HG02798 (cell line): ENCODE results near the gene C1GALT1C1.

Experiments used
- ATAC-seq: cut with Tn5 transposase; IDR thresholded peaks from one replicate; pipeline ENCODE4 v1.9.1; 2021; ENCODE audit warnings: mild to moderate bottlenecking; ENCODE audit not compliant: unreplicated experiment, poor library complexity

Gene C1GALT1C1

GRCh38 chrX:120603707-120604360, 26.0 kb downstream of the C1GALT1C1 start, which contains the start of gene MCTS1:
Gene MCTS1 (plus strand): TSS chrX:120604101. CDS start chrX:120604237, 136 bp downstream.
- ATAC-seq, result peak; percentile 96

DNA sequence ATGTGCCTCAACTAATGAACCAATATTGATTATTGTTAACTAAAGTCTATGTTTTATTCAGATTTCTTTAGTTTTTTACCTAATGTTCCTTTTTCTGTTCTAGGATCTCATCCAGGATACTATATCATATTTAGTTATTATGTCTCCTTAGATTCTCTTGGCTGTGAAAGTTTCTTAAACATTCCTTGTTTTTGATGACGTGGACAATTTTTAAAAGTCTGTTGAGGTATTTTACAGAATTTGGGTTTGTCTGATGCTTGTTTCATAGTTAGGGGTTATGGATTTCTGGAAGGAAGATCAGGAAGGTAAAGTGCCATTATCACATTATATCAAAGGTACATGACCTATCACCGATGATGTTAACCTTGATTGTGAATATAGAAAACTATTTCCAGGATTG, 44.2 kb downstream of the C1GALT1C1 start:
- ATAC-seq, result no peak
